WERI-Rb-1 (cell line): ENCODE measurements around the gene KRTAP4-4.
"Not testable (repeated sequence)": the region's sequence is repeated elsewhere in the genome, so short reads cannot be mapped to it uniquely, and the experiment has no call there.

Source experiments
- DNase-seq: peaks from one replicate; pipeline ENCODE4 v3.0.0-alpha.2; 2020
- H3K27ac ChIP-seq: fragments of 250-450 bp; sonication (Bioruptor Pico); 2 replicates; pipeline ENCODE4 v1.5.1; 2020; ENCODE audit warnings: mild to moderate bottlenecking, moderate library complexity
- H3K27me3 ChIP-seq: fragments of 250-450 bp; sonication (Bioruptor Pico); 2 replicates; pipeline ENCODE4 v1.5.1; 2021; ENCODE audit warnings: mild to moderate bottlenecking, low read depth, moderate library complexity; ENCODE audit not compliant: insufficient read depth, severe bottlenecking
- H3K36me3 ChIP-seq: fragments of 250-450 bp; sonication (Bioruptor Pico); 2 replicates; pipeline ENCODE4 v1.5.1; 2020; ENCODE audit warnings: mild to moderate bottlenecking, moderate library complexity
- H3K4me3 ChIP-seq: 2 replicates; pipeline ENCODE4 v1.5.1; 2011; ENCODE audit warnings: low read depth, mild to moderate bottlenecking, control low read depth, low read length
- H3K9me3 ChIP-seq: fragments of 250-450 bp; sonication (Bioruptor Pico); 2 replicates; pipeline ENCODE4 v1.5.1; 2021; ENCODE audit warnings: mild to moderate bottlenecking, moderate library complexity; ENCODE audit not compliant: severe bottlenecking
- TF ChIP-seq, protein P1 (sequence below): IDR thresholded peaks from 2 replicates; pipeline ENCODE4 v1.5.1; 2011; ENCODE audit warnings: low read depth, mild to moderate bottlenecking, control low read depth, inconsistent platforms, low read length

The KRTAP4-4 gene

DNA sequence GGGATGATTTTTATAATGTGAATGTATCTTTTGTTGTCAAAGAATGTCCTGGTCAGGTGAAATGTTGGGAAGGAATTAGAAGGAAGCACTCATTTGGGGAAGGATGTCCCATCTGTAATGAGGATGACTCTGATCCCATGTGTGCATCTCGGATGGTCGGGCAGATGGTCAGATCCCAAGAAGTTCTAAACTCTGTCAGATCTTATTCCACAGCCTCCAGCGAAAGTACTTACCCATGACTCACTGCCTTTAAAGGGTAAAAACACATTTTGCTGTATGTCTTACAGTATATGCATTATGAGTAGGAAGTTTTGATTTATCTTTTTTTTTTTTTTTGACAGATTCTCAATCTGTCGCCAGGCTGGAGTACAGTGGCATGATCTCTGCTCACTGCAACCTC is 41.8 kb downstream of the KRTAP4-4 start:
- Histone ChIP-seq H3K36me3 (no peaks in the 10 kb centered on the region), H3K9me3 (peaks cover 7% of the 10 kb centered on the region), H3K4me3 (no peak overlapping the region), H3K27ac (no peak overlapping the region), H3K27me3 (peaks cover 53% of the 10 kb centered on the region)
- no peak for DNase-seq
- TF ChIP-seq, protein P1, sequence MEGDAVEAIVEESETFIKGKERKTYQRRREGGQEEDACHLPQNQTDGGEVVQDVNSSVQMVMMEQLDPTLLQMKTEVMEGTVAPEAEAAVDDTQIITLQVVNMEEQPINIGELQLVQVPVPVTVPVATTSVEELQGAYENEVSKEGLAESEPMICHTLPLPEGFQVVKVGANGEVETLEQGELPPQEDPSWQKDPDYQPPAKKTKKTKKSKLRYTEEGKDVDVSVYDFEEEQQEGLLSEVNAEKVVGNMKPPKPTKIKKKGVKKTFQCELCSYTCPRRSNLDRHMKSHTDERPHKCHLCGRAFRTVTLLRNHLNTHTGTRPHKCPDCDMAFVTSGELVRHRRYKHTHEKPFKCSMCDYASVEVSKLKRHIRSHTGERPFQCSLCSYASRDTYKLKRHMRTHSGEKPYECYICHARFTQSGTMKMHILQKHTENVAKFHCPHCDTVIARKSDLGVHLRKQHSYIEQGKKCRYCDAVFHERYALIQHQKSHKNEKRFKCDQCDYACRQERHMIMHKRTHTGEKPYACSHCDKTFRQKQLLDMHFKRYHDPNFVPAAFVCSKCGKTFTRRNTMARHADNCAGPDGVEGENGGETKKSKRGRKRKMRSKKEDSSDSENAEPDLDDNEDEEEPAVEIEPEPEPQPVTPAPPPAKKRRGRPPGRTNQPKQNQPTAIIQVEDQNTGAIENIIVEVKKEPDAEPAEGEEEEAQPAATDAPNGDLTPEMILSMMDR, result no peak

DNA sequence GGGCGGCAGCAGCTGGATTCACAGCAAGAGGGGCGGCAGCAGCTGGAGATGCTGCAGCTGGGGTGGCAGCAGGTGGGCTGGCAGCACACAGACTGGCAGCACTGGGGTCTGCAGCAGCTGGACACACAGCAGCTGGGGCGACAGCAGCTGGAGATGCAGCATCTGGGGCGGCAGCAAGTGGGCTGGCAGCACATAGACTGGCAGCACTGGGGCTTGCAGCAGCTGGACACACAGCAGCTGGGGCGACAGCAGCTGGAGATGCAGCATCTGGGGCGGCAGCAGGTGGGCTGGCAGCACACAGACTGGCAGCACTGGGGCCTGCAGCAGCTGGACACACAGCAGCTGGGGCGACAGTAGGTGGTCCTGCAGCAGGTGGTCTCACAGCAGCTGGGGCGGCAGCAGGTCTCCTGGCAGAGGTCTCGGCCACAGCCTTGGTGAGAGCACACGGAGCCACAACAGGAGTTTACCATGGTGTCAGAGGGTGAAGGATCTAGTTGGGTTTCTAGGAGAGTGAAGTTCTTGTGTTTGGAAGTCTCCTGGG is 42.6 kb downstream of the KRTAP4-4 start, which contains the start of gene KRTAP4-11:
Gene KRTAP4-11 (minus strand): TSS at position 528 of the 541 bp plus-strand sequence. CDS start 58 bp downstream, at position 470.
- H3K36me3 ChIP-seq, H3K4me3 ChIP-seq, H3K27ac ChIP-seq, DNase-seq: not testable (repeated sequence)
- H3K27me3 ChIP-seq, result peaks cover 53% of the 10 kb centered on the region
- peaks cover 14% of the 10 kb centered on the region for H3K9me3 ChIP-seq

GRCh38 chr17:41116297-41116696 is 44.3 kb downstream of the KRTAP4-4 start:
- TF ChIP-seq, protein P1, result no peak

GRCh38 chr17:41111151-41111885 is 49.2 kb downstream of the KRTAP4-4 start:
- Histone ChIP-seq H3K27ac (no peak overlapping the region), H3K4me3 (no peak overlapping the region), H3K27me3 (peaks cover 45% of the 10 kb centered on the region), H3K9me3 (peaks cover 22% of the 10 kb centered on the region), H3K36me3 (no peaks in the 10 kb centered on the region)
- TF ChIP-seq, protein P1, result no peak
- no peak for DNase-seq

More at GRCh38 chr17:41116297-41116696, 44.3 kb downstream of the KRTAP4-4 start:
- peaks cover 42% of the 10 kb centered on the region for H3K27me3 ChIP-seq
- H3K4me3 ChIP-seq, result no peak overlapping the region
- H3K27ac ChIP-seq, result no peak overlapping the region
- no peaks in the 10 kb centered on the region for H3K36me3 ChIP-seq
- DNase-seq, result no peak
- peaks cover 18% of the 10 kb centered on the region for H3K9me3 ChIP-seq
